ENCODE data around the gene ARPIN.
"Not testable (repeated sequence)": the region's sequence is repeated elsewhere in the genome, so short reads cannot be mapped to it uniquely, and the experiment has no call there.

The ARPIN gene

DNA sequence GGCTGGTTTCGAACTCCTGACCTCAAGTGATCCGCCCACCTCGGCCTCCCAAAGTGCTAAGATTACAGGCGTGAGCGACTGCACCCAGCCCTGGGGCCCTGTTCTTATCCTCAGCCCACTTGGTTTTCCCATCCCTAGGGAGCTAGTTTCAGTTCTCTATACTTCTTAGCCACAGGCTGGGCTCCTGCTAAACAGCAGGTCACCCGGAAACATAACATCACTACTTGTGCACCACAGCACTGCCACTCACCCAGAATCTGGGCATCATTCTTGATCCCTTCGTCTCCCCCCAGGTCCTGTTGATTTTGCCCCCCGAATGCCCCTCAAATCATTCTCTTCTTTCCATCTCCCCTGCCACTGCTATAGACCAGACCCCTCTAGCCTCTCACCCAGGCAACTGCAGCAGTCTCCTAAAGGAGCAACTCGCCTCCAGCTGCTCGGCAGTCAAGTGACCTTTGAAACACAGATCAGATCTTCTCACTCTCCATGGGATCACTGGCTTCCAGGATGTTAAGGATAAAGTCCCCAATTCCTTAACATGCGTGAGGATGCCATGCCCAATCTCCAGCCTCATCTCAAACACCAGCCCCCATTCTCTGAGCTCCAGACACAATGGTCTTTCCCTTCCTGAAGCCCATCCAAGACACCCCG lies 13.3 kb downstream of the ARPIN start:
- Mint-ChIP-seq H3K36me3 (no peaks in the 10 kb centered on the region), H3K4me3 (no peak overlapping the region), H3K9me3 (no peaks in the 10 kb centered on the region), H3K27me3 (no peaks in the 10 kb centered on the region), H3K4me1 (peaks cover 18% of the 10 kb centered on the region), H3K27ac (peak overlapping the region; percentile 19)
- peak; percentile 59 for ATAC-seq

DNA sequence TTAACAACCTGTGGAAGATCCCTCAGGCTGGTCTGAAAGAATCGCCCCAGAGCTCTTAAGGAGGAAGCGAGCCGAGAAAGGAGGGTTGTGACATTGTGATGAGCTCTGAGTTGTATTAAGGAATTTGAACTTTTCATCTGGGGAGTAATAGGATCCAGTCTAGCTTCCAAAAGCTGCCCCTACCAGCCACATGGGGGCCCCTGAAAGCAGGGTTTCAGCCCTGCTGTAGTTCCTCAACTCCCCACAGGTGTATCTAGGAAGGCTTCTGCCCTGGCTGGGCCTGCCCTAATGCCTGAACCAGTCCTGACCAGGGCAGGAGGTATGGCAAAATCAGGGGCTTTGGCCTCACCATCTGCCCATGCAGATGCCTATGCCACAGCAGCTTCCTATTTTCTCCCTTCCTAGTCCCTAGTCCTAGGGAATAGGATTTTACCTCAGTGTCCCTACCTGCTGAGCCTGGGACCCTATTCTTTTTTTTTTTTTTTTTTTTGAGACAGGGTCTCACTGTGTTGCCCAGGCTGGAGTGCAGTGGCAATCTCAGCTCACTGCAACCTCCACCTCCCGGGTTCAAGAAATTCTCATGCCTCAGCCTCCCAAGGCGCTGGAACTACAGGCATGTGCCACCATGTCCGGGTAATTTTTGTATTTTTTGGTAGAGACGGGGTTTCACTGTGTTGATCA lies 14.0 kb downstream of the ARPIN start:
- no peaks in the 10 kb centered on the region for H3K27me3 Mint-ChIP-seq

DNA sequence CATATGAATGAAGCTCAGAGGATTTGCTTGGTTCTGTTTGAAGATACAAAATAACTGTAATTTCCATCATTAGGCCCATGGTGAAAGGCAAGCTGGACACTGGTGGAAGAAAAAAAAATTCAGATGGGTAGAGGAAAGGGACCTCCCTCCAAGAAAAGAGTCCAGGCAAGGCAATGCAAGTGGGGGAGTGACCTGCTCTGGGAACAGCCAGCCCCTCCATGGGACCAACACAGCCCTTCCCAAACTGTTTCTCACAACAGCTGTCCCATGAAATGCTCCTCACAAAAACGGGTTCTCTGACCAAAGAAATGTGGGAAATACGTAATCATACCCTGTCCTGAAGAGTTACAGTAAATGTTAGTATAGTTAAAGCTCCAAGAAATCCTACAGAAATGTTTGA lies 14.6 kb downstream of the ARPIN start:
- H3K27me3 Mint-ChIP-seq, result no peaks in the 10 kb centered on the region
- H3K4me3 Mint-ChIP-seq, result no peak overlapping the region
- no peak overlapping the region for H3K27ac Mint-ChIP-seq
- peaks cover 26% of the 10 kb centered on the region for H3K4me1 Mint-ChIP-seq
- ATAC-seq, result no peak
- H3K36me3 Mint-ChIP-seq, result no peaks in the 10 kb centered on the region
- H3K9me3 Mint-ChIP-seq, result no peaks in the 10 kb centered on the region

More for the DNA sequence above, 14.0 kb downstream of the ARPIN start:
- Mint-ChIP-seq H3K36me3 (no peaks in the 10 kb centered on the region), H3K4me3 (no peak overlapping the region), H3K9me3 (no peaks in the 10 kb centered on the region), H3K27ac (no peak overlapping the region), H3K4me1 (peaks cover 22% of the 10 kb centered on the region)
- peak; percentile 67 for ATAC-seq

DNA sequence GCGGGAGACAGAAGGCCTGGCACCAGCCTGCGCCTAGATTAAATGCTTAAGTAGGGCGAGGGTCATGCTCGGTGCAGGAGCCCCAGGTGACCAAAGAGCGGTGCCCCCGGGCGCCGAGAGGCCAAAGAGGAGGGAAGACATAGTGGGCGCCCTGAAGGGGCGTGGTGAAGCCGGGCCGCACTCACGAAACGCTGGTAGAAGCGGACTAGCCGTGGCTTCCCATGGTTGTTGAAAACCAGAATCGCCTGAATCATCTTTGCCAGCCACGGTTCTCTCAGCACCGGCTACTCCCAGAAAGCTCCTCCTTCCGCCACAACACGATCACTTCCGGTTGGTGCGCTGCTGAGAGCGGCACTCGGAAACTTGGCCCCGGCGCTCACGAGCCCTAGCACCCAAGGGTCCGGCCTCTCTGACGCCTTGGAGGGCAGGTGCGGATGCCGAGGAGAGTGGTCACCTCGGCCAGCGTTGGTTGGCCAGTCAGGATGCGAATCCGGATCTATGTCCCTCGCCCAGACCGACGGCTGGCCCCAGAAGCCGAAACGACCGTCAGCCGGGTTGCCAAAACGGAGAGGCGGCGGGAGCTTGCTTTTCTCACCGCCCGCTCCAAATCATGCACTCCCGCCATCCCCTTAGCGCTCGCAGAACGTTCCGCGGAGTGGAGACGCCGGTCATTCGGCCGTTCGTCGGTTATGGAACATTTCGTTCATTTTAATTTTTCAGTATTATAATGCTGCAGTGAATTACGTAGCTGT lies 18.9 kb downstream of the ARPIN start, which contains the start of gene AP3S2:
TSS of gene AP3S2 (minus strand) at position 299 of the 752 bp plus-strand sequence. CDS start at position 254, 45 bp downstream.
- Mint-ChIP-seq H3K27ac (peak within 1 kb of the TSS; percentile 98), H3K36me3 (peaks cover 4% of the 10 kb centered on the region), H3K4me1 (peaks cover 38% of the 10 kb centered on the region), H3K27me3 (no peaks in the 10 kb centered on the region), H3K9me3 (no peaks in the 10 kb centered on the region), H3K4me3 (peak within 1 kb of the TSS; percentile 97)
- ATAC-seq, result peak; percentile 97

DNA sequence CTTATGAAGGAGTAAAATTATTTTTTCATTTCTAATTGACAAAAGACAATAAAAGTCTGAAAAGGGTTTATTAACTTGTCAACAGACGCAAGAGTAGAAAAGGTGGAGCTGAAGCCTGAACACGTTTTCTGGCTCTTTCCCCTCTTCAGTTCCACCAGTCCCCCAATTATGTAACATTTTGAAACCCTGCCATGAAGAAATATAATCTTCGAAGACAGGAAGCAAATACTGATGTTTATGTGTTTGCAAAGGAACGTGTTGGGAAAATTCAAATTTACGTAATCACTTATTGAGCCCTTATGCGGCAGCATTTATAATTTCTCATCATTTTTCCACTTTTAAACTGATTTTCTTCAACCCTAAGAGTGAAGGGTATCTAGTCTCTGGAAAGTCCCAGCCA lies 19.7 kb downstream of the ARPIN start:
- no peaks in the 10 kb centered on the region for H3K27me3 Mint-ChIP-seq

DNA sequence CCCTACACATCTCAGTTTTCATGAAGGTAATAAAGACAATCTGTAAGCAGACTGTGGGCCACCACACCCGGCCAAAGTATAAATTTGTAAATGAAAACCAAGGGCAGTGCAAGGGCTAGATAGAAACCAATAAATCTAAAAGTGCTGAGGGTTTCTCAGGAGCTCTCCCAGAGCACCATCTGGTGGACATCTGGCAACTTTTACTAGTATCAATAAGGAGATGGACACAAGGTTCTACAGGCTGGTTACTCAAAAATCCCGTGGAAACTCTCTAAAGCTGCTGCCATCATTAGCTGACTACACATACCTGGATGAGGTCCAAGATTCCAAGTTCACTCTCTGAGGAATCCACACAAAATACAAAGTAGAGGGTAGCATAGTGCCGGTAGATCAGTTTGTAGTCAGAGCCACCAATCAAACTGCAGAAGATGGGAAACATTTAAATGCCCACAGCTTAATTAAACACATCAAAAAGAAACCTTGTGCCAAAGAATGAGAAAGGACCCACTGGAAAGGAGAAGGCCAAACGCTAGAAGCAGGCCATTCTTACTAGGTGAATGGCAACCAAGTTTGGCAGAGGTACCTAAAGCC lies 24.4 kb downstream of the ARPIN start:
- H3K27ac Mint-ChIP-seq, result no peak overlapping the region
- no peak overlapping the region for H3K4me3 Mint-ChIP-seq
- peaks cover 33% of the 10 kb centered on the region for H3K36me3 Mint-ChIP-seq
- no peaks in the 10 kb centered on the region for H3K27me3 Mint-ChIP-seq
- no peaks in the 10 kb centered on the region for H3K9me3 Mint-ChIP-seq
- peaks cover 21% of the 10 kb centered on the region for H3K4me1 Mint-ChIP-seq
- ATAC-seq, result no peak

More for the DNA sequence above, 19.7 kb downstream of the ARPIN start:
- no peak for ATAC-seq
- H3K4me1 Mint-ChIP-seq, result peaks cover 32% of the 10 kb centered on the region
- H3K27ac Mint-ChIP-seq, result peak overlapping the region; percentile 98
- no peaks in the 10 kb centered on the region for H3K9me3 Mint-ChIP-seq
- peak overlapping the region; percentile 97 for H3K4me3 Mint-ChIP-seq
- H3K36me3 Mint-ChIP-seq, result peaks cover 12% of the 10 kb centered on the region

DNA sequence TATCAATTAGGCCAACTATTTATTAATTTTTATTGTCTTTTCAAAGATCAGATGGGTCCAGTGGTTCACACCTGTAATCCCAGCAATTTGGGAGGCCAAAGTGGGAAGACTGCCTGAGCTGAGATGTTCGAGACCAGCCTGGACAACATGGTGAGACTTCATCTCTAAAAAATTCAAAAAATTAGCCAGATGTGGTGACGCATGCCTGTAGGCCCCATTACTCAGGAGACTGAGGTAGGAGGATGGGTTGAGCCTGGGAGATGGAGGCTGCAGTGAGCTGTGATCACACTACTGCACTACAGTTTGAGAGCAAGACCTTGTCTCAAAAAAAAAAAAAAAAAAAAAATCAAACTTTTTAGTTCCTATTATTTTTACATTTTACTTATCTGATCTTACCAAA lies 27.1 kb downstream of the ARPIN start:
- H3K36me3 Mint-ChIP-seq, result peaks cover 49% of the 10 kb centered on the region
- H3K9me3 Mint-ChIP-seq, result no peaks in the 10 kb centered on the region
- H3K4me1 Mint-ChIP-seq, result peaks cover under 1% of the 10 kb centered on the region
- no peak for ATAC-seq
- H3K4me3 Mint-ChIP-seq, result no peak overlapping the region
- no peaks in the 10 kb centered on the region for H3K27me3 Mint-ChIP-seq
- H3K27ac Mint-ChIP-seq, result no peak overlapping the region

DNA sequence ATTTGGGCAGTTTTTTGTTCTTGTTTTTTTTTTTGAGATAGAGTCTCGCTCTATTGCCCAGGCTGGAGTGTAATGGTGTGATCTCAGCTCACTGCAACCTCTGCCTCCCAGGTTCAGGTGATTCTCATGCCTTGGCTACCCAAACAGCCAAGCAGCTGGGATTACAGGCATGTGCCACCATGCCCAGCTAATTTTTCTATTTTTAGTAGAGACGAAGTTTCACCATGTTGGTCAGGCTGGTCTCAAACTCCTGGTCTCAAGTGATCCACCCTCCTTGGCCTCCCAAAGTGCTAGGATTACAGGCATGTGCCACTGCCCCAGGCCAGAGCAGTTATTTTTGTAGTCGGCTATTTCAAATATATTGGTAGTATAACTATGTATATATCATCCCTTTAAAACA lies 27.6 kb downstream of the ARPIN start:
- H3K27ac Mint-ChIP-seq, ATAC-seq, H3K4me3 Mint-ChIP-seq, H3K4me1 Mint-ChIP-seq, H3K9me3 Mint-ChIP-seq, H3K27me3 Mint-ChIP-seq: not testable (repeated sequence)
- peaks cover 49% of the 10 kb centered on the region for H3K36me3 Mint-ChIP-seq

DNA sequence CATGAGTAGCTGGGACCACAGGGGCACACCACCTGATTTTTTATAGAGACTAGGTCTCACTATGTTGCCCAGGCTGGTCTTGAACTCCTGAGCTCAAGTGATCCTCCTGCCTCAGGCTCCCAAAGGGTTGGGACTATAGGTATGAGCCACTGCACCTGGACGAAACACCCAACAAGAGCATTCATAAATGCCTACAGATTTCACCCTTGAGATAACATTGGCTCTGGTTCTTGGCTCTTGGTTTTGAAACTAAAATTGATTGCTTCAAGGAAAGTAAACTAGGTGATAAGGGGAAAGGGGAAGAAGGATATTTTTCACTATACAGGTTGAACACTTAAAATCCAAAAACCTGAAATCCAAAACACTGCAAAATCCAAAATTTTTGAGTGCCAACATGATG lies 29.2 kb downstream of the ARPIN start:
- Mint-ChIP-seq H3K27me3 (no peaks in the 10 kb centered on the region), H3K4me3 (no peak overlapping the region), H3K4me1 (no peaks in the 10 kb centered on the region), H3K9me3 (no peaks in the 10 kb centered on the region), H3K27ac (no peak overlapping the region), H3K36me3 (peaks cover 42% of the 10 kb centered on the region)
- no peak for ATAC-seq

DNA sequence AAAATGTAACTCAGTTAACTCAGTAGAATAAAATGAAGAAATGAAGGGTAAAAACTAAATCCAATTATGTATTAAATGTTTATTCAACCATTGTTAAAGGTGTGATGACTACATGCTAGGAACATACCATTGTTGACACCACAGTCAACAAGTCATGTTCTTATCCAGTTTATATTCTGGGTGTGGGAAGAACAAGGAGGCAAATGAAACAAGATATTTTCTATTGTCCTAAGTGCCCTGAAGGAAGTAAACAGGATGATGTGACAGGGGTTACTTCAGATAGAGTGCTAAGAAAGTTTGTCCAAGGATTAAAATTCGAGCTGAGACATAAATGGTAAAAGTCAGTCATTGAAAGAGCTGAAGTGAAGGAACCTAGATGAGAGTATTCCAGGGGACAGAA lies 32.0 kb downstream of the ARPIN start:
- H3K27ac Mint-ChIP-seq, result no peak overlapping the region
- H3K36me3 Mint-ChIP-seq, result peaks cover 53% of the 10 kb centered on the region
- ATAC-seq, result no peak
- no peaks in the 10 kb centered on the region for H3K4me1 Mint-ChIP-seq
- no peak overlapping the region for H3K4me3 Mint-ChIP-seq
- H3K27me3 Mint-ChIP-seq, result no peaks in the 10 kb centered on the region
- H3K9me3 Mint-ChIP-seq, result no peaks in the 10 kb centered on the region

DNA sequence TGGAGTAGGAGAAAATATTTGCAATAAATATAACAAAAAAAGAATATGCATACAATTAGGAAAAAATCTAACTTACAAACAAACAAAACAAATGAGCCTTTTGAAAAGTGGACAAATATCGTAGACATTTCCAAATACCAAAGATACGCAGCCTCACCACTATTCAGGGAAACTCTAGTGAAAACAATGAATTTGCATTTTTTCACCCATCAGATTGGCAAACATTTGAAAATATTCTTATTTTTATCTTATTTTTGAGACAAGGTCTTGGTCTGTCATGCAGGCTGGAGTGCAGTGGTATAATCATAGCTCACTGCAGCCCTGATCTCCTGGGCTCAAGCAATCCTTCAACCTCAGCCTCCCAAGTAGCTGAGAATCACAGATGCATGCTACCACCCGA lies 34.4 kb downstream of the ARPIN start:
- Mint-ChIP-seq H3K27ac (no peak overlapping the region), H3K27me3 (no peaks in the 10 kb centered on the region), H3K4me1 (no peaks in the 10 kb centered on the region), H3K36me3 (peaks cover 40% of the 10 kb centered on the region), H3K4me3 (no peak overlapping the region), H3K9me3 (no peaks in the 10 kb centered on the region)
- ATAC-seq, result no peak

DNA sequence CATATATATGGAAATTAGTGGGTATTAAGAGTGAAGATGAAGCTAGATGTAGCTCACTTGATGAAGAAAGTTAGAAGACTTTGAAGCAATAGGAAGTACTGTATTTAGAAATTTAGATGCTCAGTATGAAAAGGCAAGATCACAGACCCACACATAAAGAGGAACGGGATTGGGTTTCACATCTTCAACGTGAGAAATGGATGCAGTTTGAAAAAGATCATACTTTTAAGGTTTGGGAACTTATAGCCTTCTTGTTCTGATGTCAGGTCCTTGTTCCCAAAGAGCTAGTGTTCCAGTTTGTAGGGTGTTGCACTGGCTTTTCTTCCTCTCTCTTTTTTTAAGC lies 35.7 kb downstream of the ARPIN start:
- Mint-ChIP-seq H3K27me3 (no peaks in the 10 kb centered on the region), H3K9me3 (no peaks in the 10 kb centered on the region), H3K4me1 (no peaks in the 10 kb centered on the region), H3K4me3 (no peak overlapping the region), H3K36me3 (peaks cover 30% of the 10 kb centered on the region), H3K27ac (no peak overlapping the region)
- ATAC-seq, result no peak

DNA sequence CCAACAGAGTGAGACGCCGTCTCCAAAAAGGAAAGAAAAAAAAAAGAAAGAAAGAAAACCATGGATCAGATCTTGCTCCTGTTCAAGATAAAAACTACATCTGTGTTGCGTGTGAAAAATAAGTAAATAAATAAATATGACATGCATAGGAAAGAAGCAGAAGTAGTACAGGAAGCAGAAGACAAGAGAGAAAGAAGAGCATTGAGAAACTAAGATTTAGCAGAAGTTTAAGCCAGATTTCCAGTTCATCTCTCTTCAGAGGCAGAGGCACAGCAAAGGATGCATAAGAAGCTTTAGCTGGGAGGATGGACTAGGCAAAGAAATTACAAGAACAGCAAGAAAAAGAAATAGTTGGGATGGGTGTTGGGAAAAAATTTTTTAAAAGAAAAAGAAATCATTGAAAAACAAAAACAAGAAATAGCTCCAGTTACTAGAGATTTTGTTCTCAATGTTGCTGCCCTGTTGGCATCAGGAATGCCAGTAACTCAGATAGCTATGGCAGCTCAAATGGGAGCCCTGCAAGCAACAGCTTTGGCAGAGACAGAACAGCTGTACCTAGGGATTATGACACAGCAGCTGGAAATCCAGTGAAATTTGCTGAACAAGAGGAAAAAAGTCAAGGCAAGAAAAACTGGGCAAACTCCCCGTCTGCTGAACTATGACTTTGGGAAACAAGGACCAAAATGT lies 36.2 kb downstream of the ARPIN start:
- no peaks in the 10 kb centered on the region for H3K4me1 Mint-ChIP-seq
- H3K27ac Mint-ChIP-seq, result no peak overlapping the region
- H3K9me3 Mint-ChIP-seq, result no peaks in the 10 kb centered on the region
- no peak overlapping the region for H3K4me3 Mint-ChIP-seq
- H3K27me3 Mint-ChIP-seq, result no peaks in the 10 kb centered on the region
- no peak for ATAC-seq
- H3K36me3 Mint-ChIP-seq, result peaks cover 31% of the 10 kb centered on the region

DNA sequence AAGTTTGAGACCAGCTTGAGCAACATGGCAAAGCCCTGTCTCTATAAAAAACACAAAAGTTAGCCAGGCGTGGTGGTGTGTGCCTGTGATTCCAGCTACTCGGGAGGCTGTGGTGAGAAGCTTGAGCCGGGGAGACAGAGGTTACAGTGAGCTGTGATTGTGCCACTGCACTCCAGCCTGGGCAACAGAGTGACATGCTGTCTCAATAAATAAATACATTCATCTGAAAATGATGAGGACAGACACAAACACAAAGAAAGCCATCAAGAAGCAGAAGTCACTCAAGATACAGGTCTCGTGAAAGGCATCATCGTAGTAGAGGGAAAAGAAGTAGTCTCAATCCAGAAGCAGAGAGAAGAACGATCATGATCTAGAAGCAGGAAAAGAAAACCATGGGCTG lies 37.0 kb downstream of the ARPIN start:
- H3K9me3 Mint-ChIP-seq, result no peaks in the 10 kb centered on the region
- H3K27me3 Mint-ChIP-seq, result no peaks in the 10 kb centered on the region
- H3K36me3 Mint-ChIP-seq, result peaks cover 33% of the 10 kb centered on the region
- H3K27ac Mint-ChIP-seq, result no peak overlapping the region
- H3K4me3 Mint-ChIP-seq, result no peak overlapping the region
- H3K4me1 Mint-ChIP-seq, result no peaks in the 10 kb centered on the region
- no peak for ATAC-seq

Measured in stimulated activated memory B cell treated with anti-CD40 and anti-IgM and Interleukin-4, amounts not matched to agents 10 μg/mL and 1 μg/mL and 100 μg/mL, for 72 hours (primary cell).